ENCODE measurements around the gene LTBP1.

The LTBP1 gene

GRCh38 chr2:33321876-33322483 lies 375.2 kb downstream of the LTBP1 start:
- DNase-seq = peak in 1 of 2 experiments; percentile 10

DNA sequence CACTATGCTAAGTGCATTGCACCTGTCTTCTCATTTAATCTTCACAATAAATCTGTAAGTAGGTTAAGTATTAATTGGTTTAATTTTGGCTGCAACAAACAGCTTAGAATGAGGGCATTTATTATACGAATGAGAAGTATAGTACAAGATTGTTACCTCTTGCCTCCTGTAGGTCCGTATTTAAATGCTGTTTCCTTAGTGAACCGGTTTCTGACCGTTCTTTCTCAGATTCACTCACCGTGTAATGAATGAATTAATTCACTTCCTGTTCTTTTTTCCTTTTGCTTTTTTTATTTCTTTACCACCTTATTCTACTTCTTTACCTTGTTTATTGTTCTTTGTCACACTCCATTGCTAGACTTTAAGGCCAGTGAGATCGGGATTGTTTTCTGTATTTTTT lies 375.9 kb downstream of the LTBP1 start:
- no peak for DNase-seq

DNA sequence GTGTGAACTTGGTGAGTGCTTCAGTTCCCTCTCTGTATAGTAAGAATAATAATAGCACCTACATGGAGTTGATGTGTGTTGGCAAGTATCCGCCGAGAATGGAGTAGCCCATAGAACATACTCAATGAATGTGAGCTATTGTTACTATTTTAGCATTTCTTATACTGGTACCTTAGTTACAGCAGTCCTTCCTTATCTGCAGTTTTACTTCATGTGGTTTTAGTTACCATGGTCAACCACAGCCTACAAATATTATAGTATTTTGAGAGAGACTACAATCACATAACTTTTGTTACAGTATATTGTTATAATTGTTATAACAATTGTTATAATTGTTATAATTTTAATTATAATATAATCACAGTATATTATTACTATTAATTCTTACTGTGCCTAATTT lies 377.2 kb downstream of the LTBP1 start:
- no peak for DNase-seq

DNA sequence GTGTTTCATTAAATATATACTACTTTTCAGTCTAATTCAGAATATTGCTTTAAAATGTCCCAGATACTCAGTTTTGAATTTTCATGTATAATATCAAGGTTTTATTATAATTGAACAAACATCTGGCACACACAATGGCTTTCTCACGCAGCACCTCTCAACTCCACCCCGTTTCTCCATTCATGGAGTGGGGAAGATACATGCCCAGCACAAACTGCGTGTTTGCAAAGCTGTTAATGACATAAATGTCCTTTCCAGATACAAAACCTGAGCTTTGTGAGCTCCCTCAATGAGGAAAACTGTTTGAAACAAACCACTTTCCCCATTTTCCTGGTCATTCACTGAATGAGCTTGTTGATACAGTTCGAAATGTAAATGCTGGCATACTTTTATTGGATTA lies 379.3 kb downstream of the LTBP1 start:
- no peak for DNase-seq

GRCh38 chr2:33333433-33333832 lies 386.7 kb downstream of the LTBP1 start:
- DNase-seq = no peak

DNA sequence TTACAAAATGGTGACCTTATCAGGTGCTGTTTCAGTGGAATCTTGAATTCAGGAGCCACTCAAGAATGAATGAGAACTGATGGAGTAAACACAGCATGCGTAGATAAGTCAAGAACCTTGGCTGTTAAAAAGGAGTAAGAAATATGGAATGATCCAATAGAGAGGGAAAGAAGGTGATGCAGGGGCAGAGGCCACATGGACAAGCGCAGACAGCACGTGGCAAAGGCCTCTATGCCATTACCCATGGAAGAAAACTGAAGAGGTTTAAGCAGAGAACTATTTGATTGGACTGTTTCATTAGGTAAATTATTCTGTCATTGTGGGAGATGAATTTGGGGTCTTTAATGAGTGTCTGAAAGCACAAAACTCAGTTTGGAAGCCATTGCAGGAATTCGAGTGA lies 387.3 kb downstream of the LTBP1 start:
- no peak for DNase-seq

DNA sequence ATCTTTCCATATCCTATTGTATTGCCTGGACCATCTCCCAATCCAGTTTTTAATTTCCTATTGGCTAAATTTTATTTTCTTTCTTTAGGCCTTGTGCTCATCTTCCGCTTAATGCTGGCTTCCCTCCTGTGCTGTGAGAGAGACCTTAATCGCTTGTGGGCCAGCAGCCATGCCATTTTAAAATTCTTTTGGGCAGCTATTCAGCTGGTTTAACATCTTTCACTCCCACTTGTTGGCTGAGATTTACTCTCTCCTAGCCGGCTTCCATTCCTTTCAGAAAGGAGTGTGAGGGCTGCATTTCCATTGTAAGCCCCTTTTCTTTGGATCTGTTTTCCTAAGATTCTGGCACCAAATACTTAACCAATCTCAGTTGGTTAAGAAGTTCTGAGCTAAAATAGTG lies 388.8 kb downstream of the LTBP1 start:
- no peak for DNase-seq

GRCh38 chr2:33336036-33336625 lies 389.4 kb downstream of the LTBP1 start:
- DNase-seq = no peak

DNA sequence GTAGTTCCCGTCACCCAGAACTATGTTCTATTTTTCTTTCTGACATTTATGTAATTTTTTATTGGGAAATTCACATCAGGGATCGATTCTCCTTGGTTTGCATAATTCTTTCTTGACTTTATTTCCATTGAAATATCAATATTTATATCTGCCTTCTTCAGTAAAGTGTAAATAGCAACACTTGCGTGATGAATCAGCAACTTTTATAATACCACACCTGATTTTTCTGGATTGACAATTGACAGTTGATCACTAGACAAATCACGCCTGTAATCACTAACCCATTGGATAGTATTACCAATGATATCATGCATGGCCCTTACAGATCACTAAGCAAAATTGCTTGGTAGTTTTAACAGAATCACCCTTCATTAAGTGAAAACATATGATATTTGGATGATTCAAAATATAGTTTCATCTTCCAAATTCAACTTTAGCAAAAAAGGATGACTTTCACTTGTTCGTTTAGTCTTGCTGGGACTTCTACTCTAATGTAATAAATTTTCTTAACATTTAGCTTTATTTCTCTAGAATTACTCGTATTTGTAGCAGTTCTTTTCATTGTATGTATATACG lies 390.7 kb downstream of the LTBP1 start:
- DNase-seq = no peak

GRCh38 chr2:33337981-33338380 lies 391.2 kb downstream of the LTBP1 start:
- DNase-seq = no peak

DNA sequence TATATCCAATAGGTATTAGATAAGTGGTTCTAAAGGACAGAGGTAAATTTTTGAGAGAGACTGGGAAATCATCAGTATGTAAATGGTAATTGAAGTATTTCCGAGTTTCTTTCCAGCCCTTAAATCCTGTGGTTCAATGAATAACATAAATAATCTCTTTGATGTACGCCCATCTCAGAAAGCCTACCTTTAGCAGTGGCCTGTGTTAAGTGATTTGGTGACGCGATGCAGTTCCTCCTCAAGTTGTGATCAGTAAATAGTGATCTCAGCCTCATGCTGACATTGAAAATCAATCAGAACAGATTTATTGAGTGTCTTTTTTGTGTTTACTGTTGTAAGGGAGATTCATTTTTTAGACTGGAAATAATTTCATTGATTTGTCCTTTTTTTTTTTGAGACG lies 392.5 kb downstream of the LTBP1 start:
- DNase-seq = no peak

- DNase-seq = no peak
Measured at GRCh38 chr2:33340280-33340679, 393.5 kb downstream of the LTBP1 start.

GRCh38 chr2:33342171-33342570 lies 395.4 kb downstream of the LTBP1 start:
- DNase-seq = no peak

- no peak for DNase-seq
Measured at GRCh38 chr2:33342705-33343104, 396.0 kb downstream of the LTBP1 start.

DNA sequence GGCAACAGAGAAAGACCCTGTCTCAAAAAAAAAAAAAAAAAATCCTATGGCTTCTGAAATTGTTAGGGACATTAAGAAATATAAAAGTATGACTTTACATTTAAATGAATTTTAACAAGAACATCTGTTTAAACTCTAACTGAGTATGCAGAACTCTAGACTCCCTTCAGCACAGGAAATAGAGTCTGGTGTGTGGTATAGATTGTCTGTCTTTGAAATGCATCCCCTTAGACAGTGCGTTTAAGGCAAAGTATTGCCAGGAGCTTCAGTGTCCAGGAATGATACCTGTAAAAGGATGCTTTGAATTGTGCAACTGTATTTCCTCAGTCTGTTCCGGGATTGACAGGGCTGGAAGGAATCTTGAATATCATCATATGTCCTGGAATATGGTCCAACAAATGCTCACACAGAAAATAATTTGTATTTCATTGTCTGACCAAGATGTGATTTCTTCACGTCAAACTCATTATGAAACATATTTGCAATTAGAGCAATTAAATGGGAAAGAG lies 396.7 kb downstream of the LTBP1 start:
- no peak for DNase-seq

DNA sequence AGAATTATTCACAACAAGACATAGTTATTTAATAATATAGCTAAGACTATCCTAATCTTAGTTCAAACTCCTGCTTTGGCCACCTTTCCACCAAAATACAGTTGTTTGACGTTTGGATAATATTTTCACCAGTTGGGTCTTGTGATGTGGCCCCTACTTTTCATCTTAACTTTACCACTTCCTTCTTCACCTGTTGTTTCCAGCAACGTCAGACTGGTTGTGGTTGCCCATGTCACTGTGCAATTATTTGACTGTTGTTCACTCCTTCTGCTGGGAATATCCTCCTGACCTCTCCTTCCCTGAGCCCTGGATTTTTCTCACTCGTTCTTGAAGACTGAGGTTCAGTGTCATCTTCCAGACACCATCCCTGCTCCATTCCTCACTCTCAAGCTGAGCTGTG lies 397.5 kb downstream of the LTBP1 start:
- no peak for DNase-seq

- no peak for DNase-seq
Measured at GRCh38 chr2:33347856-33348255, 401.1 kb downstream of the LTBP1 start.

DNA sequence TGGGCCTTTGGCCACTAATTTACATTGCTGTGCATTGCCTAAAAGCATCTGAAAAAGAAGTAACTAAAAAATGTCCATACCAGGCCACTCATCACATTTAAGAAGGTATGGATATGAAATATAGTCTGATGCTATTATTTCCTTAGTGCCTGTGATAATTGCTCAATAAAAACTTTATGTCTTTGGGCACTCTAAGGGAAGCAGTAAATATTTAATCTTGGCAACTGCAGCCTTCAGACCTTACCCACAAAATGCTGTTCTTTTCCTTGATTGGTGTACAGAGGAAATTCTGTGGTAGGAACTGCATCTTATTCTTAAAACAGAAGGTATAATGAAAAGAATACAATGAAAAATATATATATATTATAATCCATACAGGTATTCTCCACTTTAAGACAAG lies 403.9 kb downstream of the LTBP1 start:
- DNase-seq = no peak

DNA sequence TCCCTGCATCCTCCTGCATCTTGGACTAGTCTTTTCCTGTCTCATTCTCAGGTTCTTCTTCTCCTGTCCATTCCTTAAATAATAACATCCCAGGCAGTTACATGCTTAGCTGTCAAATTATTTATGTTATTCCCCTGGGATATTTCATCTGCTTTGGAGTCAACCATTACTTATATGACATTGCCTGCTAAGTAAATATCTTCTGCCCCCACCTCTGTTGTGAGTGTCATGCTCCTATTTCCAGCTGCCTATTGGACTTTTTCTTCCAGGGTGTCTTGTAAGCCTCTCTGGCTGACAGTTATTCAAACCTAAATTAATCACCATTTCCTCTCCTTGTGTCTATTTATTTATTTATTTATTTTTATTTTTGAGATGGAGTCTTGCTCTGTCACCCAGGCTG lies 405.0 kb downstream of the LTBP1 start:
- DNase-seq = no peak

GRCh38 chr2:33354981-33355380 lies 408.2 kb downstream of the LTBP1 start:
- no peak for DNase-seq

DNA sequence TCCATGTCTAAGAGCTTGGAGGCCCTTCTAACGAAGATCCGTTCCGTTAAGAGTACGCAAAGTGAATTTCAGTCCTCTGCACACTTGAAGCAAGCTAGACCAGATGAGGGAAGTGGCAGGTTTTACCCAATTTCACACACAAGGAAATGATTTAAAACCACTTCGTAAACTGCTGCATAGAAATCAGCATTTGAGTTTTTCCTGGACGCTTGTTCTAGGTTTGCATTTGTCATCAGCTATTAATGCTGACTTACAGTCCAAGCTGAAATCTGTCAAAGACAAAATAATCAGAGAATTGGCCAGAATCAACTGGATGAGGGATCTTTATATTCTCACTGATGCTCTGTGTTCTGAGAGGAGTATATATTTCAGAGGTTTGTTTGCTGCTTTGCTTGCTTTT lies 412.1 kb downstream of the LTBP1 start:
- no peak for DNase-seq

- no peak for DNase-seq
Measured at GRCh38 chr2:33363325-33364298, 416.9 kb downstream of the LTBP1 start.

- no peak for DNase-seq
Measured at GRCh38 chr2:33365264-33365970, 418.7 kb downstream of the LTBP1 start.

All from NCI-H446 (cell line).